ENCODE data around the gene TAPT1.
"Not testable (repeated sequence)": the region's sequence is repeated elsewhere in the genome, so short reads cannot be mapped to it uniquely, and the experiment has no call there.

TAPT1 gene, protein sequence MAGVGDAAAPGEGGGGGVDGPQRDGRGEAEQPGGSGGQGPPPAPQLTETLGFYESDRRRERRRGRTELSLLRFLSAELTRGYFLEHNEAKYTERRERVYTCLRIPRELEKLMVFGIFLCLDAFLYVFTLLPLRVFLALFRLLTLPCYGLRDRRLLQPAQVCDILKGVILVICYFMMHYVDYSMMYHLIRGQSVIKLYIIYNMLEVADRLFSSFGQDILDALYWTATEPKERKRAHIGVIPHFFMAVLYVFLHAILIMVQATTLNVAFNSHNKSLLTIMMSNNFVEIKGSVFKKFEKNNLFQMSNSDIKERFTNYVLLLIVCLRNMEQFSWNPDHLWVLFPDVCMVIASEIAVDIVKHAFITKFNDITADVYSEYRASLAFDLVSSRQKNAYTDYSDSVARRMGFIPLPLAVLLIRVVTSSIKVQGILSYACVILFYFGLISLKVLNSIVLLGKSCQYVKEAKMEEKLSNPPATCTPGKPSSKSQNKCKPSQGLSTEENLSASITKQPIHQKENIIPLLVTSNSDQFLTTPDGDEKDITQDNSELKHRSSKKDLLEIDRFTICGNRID

GRCh38 chr4:16225863-16226815 lies at the start of gene TAPT1:
Gene TAPT1, minus strand, starts transcription at chr4:16226471. Its CDS starts 14 bp downstream, at chr4:16226457.
- peak; percentile 71 for DNase-seq (ENCODE audit: low spot score)

DNA sequence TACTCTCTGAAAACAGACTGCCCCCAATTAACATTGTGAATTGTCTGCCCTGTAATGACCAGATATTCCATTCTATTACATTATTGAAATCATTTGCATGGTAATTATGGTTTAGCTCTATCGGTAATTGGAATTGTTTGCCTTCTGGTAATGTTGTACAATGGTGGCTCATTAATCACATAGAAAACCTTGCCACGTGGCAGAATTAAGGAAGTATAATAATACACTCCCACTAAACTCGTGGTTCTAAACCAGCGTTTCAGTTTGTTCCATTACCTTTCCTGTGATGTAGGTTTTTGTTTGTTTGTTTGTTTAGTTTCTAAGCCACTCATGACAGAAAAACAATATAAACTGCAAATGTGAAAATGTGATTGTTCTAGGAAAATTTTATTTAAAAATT lies 45.1 kb upstream of the TAPT1 start:
- no peak for DNase-seq (ENCODE audit: low spot score)

DNA sequence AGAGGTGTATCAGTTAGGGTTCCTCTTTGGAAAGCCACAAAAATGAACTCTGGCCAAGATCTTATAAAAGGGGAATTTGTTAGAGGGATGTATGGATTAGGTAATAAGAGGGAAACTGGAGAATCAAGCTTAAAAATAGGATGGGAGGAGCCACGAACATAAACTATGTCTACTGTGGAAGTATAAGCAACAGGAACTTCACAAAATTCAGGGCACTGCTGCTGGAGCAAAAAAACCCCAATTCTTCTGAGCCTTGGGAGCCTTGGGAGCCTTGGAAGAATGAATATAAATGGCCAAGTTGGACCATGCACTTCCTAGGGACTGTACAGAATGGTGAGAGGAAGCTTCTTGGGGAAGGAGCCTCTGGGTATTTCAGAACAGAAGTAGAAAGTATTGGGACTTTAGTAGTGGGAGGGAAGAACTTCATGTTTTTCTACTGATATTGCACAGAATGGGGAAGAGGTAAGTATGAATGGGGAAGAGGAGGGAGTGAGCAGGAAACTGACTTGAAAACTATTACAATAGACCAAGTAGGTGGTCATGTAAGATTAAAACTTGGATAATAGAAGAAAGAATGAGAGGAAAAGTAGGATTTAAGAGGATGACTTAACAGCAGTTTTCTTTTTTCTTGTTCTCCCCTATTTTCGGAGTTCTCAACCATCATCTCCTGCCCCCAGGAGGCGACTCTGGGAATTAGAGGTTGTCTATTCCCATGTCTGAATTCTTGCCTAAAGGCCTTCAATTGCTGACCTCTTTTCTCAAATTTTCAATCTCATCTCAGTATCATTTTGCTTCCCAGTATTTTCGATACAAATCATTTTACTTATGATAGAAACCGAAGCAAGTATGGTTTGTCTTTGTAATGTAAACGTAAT lies 44.4 kb upstream of the TAPT1 start:
- no peak for DNase-seq (ENCODE audit: low spot score)

DNA sequence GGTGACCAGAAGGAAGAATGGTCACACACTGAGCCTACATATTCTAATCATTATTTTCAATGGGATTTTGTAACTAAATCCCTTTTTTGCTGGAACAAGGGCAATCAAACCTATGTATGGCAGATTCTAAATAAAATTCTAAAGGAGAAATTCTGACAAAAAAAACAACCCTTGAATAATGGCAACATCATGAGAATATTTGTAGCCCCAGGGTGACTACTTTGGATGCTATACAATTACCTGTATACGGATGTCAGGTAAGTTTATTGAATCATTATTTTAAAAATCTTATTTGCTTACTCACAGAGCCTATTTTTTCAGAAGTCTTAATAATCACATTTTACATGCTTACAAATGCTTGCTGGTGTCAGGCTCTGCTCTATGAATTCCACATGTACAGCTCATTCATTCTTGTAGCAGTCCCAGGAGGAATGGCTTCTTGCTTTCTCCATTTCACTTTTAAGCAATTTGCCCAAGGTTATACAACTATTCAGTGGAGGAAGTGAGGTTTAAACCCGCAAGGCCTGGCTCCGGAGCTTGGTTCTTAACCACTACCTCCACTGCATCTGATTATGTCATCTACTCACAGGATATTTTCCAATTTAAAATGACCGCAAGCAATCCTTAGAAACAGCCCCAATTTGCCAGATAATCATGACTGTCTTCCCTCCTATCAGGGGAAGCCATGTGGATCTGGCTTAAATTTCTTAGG lies 43.6 kb upstream of the TAPT1 start:
- not testable (repeated sequence) for DNase-seq (ENCODE audit: low spot score)

- DNase-seq (ENCODE audit: low spot score), result no peak
Observed at GRCh38 chr4:16269240-16269639, 43.0 kb upstream of the TAPT1 start.

DNA sequence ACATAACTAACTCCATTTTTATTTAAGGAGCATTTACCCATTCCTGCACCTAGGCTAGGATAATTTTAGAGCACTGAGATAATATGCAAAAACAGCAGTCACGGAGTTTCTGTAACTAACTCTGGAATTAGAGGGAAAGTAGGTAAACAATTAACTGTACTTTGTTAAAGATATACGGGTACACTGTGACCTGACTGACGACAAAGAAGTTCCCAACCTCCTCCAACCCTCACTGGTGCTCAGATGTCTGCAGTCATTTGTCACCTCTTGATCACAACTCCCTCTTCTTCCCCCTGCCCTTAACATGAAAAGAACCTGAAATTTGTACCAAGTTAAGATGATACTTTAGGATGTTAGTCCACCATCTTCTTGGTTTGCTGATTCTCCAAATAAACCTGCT lies 42.0 kb upstream of the TAPT1 start:
- no peak for DNase-seq (ENCODE audit: low spot score)

- no peak for DNase-seq (ENCODE audit: low spot score)
Observed at GRCh38 chr4:16267639-16268038, 41.4 kb upstream of the TAPT1 start.

DNA sequence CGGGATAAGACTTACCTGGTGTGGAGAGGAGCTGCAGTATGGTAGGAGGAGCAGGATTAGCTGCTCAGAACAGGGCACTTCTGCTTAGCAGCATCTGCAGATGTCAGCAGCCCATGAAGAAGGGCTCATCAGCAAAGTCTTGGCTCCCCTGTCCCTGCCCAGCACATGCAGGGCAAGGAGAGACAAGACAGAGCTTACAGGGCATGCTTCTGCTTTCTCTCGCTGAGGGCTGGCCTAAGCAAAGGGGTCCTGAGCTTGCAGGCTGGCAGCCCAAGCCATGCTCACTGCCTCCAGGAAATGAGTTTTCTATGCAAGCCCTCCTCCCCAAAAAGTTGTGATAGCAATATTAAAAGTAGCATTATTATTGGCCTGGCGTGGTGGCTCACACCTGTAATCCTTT lies 39.5 kb upstream of the TAPT1 start:
- DNase-seq (ENCODE audit: low spot score), result no peak

DNA sequence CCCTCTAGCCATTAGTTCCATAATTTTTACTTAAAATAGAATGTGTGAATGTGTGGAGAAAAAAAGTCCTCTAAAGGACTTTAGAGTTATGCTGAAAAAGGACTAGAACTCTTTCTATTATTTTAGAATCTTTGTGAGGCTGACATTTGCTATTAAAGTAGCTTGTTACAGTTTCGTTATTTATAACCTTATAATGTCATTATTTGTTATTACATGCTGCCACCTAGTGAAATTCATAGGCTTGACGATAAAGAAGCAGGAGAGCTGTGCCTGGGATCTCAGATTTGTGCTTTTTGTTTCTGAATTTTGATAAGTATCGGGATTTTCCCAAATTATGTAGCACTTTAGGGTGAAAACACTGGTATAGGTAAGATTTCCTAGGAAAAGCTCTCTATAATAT lies 38.5 kb upstream of the TAPT1 start:
- DNase-seq (ENCODE audit: low spot score), result peak; percentile 51

GRCh38 chr4:16263056-16263455 lies 36.8 kb upstream of the TAPT1 start:
- DNase-seq (ENCODE audit: low spot score), result no peak

GRCh38 chr4:16262188-16262587 lies 35.9 kb upstream of the TAPT1 start:
- DNase-seq (ENCODE audit: low spot score), result no peak

- no peak for DNase-seq (ENCODE audit: low spot score)
Observed at GRCh38 chr4:16261313-16261878, 35.1 kb upstream of the TAPT1 start.

DNA sequence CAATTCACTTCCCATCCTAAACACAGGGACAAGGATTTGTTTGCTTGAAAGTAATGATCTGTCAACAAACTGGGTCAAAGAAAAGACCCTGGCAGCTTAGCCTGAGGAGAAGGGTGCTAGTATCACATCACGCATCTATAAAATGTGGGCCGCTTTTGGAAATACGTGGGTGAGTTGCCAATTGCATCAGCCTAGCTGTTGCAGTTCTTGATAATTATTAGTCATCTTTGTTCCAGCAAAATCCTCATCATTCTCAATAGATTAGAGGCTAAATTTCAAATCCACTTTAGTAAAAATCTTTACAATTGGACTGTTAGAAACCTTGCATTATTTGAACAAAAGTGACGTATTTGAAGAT lies 33.6 kb upstream of the TAPT1 start:
- no peak for DNase-seq (ENCODE audit: low spot score)

- no peak for DNase-seq (ENCODE audit: low spot score)
Observed at GRCh38 chr4:16259241-16259888, 33.1 kb upstream of the TAPT1 start.

DNA sequence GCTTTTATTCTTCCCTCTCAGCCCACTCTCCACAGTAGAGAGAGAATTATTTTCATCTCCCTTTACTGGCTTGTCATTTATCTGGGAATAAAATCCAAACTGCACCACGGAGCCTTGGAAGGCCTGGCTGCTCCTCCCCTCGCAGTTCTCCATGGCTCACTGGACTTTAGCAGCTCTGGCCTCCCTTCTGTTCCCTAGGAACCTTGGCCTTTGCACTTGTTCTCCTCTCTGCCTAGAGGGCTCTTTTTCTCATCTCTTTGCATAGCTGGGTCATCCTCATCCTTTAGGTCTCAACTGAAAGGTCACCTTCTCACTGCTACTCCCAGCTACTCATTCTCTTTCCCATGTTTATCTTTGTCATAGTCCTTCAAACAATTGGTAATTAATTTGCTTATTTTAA lies 31.3 kb upstream of the TAPT1 start:
- DNase-seq (ENCODE audit: low spot score), result no peak

GRCh38 chr4:16256343-16256742 lies 30.1 kb upstream of the TAPT1 start:
- DNase-seq (ENCODE audit: low spot score), result no peak

DNA sequence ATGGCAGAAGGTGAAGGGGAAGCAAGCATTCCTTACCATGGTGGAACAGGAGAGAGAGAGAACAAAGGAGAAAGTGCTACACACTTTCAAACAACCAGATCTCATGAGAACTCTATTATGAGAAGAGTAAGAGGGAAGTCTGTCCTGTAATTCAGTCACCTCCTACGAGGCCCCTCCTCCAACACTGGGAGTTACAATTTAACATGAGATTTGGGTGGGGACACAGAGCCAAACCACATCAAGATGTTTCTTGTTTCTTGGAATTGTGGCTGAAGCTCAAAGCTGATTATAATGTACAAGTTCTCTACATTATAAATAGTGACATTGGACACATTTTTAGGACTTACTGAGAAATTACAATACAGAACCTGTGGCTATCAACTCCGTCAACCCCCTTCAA lies 29.5 kb upstream of the TAPT1 start:
- no peak for DNase-seq (ENCODE audit: low spot score)

DNA sequence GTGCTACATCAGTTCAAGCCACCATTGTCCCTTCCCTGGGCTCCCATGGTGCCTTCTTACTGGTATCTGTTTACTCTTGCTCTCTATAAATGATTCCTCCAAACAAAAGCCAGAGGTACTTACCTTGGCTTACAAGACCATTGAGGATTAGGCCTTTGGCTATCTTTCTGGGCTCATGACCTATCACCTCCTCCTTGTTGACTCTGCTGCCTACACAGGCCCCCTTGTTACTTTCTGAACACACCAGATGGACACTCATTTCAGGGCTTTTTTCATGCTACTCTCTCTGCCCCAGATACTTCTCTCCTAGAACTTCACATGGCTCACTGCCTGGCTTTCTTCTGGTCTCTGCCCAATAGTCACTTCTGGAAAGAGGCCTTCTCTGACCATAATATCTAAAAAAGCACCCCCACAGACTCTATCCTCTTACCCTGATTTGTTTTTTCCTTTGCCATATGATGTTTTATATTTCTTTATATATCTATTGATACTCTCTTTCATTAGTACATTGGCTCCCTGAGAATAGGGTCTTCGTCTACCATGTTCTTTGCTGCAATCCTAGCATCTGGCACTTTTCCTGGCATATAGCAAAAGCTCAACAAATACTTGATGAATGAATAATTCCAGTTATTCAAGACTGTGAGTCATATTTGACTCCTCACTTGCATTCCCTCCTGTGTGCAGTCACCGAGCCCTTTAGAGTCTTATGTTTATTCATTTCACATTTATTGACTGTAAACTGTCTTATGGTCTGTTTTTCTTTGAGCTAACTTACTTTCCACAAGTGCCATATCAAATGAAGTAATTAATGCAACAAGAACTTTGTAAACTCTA lies 27.1 kb upstream of the TAPT1 start:
- no peak for DNase-seq (ENCODE audit: low spot score)

DNA sequence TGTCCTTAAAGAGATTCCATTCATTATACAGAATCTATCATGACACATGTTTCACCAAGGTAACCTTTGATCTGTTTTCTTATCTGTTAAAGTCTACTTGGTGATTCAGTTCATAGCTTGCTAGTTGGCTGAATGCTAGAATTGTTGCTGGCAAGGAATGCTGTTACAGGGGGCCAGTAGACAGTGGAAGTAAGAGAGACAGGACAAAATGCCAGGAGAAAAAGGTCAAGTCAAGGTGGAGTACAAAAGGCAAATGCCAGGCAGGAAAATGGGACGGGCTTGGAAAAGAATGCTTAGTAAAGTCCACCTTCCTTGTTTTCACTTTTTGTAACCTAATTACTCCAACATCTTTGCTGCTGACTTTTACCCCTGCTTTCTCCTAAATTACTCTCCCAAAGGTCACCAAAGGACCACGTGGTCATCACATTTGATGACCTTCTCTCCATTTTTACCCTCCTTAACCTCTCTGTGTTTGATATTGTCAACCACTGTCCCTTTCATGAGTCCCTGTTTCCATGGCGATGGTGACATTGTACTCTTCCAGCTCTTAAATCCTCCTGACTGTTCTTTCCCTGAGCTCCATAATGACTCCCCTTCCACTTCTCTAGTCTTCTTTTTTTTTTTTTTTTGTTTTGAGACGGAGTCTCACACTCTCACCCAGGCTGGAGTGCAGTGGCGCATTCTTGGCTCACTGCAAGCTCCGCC lies 24.5 kb upstream of the TAPT1 start:
- peak; percentile 62 for DNase-seq (ENCODE audit: low spot score)

All from LoVo (cell line).